Measurements from ENCODE around the gene OBSCN.

OBSCN gene, protein sequence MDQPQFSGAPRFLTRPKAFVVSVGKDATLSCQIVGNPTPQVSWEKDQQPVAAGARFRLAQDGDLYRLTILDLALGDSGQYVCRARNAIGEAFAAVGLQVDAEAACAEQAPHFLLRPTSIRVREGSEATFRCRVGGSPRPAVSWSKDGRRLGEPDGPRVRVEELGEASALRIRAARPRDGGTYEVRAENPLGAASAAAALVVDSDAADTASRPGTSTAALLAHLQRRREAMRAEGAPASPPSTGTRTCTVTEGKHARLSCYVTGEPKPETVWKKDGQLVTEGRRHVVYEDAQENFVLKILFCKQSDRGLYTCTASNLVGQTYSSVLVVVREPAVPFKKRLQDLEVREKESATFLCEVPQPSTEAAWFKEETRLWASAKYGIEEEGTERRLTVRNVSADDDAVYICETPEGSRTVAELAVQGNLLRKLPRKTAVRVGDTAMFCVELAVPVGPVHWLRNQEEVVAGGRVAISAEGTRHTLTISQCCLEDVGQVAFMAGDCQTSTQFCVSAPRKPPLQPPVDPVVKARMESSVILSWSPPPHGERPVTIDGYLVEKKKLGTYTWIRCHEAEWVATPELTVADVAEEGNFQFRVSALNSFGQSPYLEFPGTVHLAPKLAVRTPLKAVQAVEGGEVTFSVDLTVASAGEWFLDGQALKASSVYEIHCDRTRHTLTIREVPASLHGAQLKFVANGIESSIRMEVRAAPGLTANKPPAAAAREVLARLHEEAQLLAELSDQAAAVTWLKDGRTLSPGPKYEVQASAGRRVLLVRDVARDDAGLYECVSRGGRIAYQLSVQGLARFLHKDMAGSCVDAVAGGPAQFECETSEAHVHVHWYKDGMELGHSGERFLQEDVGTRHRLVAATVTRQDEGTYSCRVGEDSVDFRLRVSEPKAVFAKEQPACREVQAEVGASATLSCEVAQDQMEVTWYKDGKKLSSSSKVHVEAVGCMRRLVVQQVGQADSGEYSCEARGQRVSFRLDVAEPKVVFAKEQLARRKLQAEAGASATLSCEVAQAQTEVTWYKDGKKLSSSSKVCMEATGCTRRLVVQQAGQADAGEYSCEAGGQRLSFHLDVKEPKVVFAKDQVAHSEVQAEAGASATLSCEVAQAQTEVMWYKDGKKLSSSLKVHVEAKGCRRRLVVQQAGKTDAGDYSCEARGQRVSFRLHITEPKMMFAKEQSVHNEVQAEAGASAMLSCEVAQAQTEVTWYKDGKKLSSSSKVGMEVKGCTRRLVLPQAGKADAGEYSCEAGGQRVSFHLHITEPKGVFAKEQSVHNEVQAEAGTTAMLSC (N-terminal part only)

DNA sequence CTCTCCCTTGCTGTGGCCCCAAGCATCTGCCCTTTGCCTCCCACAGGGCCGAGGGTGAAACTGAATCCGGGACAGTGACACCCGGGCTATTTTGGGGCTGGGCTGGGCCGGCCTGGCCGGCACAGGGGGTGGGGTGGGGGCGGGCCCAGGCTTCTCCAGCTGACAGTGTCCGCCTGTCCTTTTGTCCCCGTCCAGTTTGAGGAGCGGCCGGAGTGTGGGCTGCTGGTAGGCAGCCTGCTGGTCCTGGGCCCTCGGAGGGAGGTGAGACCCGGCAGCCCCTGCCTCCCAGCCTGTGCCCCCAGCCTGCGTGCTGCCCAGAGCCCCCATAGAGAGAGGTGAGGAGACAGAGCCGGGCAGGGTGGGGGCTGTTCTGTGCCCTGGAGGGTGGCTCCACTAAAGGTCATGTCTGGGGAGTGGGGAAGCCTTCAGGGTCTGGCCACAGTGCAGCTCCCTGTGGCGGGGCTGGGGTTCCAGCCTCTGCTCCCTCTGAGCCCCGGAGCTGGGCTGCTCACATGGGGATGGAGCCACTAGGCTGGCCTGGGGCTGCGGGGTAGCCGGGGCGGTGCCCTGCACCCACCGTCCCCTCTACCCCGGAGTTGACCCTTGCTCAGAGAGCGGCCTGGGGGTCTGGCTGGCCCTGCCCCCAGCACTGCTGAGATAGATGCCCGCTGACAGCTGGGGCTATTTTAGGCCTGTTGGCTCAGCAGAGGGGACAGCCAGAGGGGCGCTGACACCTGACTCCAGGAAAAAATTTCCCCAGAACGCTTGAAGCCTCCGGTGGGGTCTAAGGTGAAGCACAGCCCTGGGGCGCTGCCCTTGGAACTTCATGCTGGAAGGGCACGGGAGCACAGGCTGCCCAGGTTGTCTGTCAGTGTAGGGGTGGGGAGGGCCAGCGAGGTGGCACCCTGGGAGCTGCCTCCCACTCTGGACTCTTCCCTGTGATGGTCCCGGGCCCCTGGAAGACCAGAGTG lies at the start of gene OBSCN:
TSS of gene OBSCN (plus strand) at position 194 of the 971 bp plus-strand sequence. CDS start 3,740 bp downstream, outside the sequence.
- no peak for DNase-seq (ENCODE audit: low read depth)

DNA sequence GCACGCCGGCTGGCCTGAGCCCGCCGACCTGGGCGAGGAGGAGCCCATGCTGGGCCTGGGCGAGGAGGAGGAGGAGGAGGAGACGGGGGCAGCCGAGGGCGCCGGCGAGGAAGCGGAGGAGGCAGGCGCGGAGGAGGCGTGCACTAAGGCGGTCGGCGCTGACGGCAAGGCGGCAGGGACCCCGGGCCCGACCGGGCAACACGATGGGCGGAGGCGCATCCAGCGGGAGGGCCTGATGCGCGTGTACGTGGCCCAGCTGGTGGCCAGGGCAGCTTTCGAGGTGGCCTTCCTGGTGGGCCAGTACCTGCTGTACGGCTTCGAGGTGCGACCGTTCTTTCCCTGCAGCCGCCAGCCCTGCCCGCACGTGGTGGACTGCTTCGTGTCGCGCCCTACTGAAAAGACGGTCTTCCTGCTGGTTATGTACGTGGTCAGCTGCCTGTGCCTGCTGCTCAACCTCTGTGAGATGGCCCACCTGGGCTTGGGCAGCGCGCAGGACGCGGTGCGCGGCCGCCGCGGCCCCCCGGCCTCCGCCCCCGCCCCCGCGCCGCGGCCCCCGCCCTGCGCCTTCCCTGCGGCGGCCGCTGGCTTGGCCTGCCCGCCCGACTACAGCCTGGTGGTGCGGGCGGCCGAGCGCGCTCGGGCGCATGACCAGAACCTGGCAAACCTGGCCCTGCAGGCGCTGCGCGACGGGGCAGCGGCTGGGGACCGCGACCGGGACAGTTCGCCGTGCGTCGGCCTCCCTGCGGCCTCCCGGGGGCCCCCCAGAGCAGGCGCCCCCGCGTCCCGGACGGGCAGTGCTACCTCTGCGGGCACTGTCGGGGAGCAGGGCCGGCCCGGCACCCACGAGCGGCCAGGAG lies 49.5 kb upstream of the OBSCN start:
- DNase-seq (ENCODE audit: low read depth) = no peak

DNA sequence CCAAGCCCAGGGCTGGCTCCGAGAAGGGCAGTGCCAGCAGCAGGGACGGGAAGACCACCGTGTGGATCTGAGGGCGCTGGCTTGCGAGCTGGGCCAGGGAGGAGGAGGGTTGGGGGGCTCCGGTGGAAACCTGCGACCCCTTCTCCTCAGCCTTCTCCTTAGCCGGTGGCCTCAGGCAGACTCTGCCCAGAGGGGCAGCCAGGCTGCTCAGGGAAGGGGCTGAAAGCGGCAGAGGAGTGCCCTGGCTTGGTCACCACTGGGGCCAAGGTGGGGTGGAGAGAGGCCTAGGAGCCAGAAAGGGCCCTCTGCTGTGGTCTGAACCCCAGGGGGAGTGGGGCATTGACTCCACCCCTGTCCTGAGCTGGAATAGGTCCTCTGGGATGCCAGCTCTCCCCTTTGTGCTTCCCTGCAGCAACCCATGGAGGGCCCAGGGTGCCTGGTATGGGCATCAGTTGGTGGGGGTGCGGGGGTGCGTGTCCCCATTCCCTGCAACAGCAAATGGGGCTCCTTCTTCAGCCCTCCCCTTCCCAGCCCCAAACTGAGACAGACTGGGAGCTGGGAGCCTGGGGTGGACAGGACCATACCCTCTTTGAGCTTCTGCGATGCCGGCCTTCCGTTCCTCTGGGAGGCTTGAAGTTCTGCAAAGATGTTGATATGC lies 48.7 kb upstream of the OBSCN start:
- no peak for DNase-seq (ENCODE audit: low read depth)

DNA sequence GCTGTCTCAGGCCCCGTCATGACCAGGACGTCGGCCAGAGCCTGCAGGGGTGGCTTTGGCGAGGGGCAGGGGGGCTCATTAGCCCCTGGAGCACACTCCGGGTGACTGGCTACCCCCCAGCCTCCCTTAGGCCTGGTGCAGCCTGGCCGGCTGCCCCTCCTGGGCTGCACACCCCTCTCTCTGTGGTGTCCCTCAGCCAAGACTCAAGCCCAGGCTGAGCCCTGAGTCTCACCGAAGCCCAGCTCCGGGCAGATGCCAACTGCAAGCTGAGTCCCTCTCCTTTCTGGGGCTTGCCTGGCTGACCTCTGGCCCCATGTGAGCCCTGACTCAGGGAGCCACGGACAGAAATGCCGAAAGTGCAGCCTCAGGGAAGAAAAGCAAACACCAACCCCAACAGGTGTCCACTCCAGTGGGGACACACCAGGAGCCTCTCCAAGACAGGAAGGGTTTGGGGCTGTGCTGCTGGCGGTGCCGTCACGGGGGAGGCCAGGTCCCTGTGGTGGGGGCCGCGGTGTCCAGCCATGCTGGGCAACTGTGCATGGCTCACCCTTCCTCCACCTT lies 47.6 kb upstream of the OBSCN start:
- no peak for DNase-seq (ENCODE audit: low read depth)

DNA sequence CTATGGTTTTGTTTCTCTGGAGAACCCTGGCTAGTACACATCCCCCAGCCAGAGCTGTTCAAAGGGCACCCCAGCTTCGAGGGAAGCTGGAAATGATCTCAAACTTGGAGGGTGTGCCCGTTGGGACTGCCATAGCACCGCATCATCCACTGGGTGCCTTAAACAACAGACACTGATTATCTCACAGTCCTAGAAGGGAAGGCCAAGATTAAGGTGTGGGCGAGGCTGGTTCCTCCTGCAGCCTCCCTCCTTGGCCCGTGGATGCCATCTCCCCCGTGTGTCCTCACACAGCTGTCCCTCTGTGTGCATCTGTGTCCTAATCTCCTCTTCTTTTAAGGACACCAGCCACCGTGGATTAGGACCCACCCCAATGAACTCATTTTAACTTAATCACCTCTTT lies 46.5 kb upstream of the OBSCN start:
- no peak for DNase-seq (ENCODE audit: low read depth)

DNA sequence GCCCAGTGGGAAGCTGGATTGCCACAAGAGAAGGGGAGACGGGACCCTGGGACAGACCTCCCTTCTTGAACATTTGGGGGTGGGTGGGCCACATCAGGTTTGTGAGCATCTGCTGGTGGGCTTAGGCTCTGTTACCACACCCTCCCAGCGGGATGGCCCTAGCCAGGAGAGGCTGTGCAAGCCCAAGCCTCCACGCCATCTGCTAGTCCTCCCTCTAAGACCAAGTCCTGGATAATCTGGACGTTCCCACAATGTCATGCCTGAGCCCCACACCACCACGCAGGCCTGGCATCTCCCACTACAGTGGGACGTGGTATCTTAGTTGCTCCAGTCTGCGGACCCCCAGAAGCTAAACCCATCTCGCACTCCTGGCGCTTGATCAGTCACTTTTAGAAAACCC lies 46.0 kb upstream of the OBSCN start:
- no peak for DNase-seq (ENCODE audit: low read depth)

DNA sequence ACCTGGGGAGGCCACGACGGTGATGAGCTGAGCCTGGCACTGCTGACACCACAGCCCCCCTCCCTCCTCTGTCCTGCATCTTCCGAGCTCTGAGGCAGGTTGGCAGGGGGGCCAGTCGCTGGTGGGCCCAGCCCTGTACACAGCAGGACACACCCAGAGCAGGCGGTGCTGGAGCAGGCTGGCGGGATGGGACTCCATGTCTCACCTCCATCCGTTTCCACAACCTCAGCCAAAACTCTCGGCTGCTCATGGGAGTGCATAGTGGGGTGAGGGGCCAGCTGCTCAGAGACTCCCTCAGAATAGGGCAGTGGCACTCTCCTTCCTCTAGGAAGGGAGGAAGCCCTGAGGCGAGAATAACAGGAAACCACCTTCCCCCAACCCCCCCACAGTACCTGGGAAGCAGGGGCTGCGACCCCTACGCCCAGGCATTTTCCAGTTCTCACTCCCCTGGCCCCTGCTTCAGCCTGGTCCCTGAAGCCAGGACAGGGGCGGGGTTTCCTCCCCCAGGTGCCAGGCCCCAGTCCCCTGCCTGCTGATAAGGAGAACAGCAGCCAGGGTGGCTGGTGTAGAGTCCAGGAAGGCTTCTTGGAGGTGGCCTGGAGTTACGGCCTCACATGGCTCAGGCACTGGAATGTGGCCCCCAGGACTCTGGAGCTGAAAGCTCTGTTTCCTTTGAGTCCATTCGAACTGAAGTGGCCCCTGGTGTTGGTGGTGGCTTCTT lies 45.4 kb upstream of the OBSCN start:
- DNase-seq (ENCODE audit: low read depth) = peak; percentile 30

DNA sequence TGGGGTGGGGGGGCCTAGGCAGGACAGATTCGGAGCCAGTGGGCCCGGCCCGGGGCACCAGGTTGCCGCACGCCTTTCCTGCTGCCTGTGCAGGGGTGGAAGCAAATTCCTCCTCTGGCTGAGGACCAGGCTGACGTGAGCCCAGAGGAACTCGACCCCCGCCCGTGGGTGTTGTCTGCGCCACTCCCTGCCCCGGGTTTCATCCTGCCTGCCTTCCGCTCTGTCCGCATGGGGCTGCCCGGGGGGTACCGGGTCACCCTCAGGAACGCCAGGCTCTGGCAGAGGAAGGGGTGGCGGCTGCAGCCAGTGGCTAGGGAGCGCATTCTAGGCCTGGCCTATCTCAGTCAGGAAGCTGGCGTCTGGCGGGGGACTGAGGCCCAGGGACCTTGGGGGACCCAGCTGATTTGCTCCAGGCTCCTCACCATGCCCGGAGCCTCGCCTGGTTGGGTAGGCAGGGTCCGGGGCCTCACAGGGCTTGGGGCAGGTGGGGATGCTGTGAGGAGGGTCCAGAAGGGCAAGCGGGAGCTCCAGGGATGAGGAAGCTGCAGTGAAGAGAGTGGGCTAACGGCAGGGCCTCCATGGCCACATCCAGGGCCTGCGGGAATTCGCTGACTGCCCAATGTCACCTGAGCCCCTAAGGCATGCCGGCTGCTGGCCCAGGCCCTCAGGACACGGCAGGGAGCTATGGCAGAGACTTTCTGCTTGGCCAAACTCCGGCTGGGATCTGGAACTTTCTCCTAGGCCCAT lies 44.7 kb upstream of the OBSCN start:
- peak; percentile 39 for DNase-seq (ENCODE audit: low read depth)

DNA sequence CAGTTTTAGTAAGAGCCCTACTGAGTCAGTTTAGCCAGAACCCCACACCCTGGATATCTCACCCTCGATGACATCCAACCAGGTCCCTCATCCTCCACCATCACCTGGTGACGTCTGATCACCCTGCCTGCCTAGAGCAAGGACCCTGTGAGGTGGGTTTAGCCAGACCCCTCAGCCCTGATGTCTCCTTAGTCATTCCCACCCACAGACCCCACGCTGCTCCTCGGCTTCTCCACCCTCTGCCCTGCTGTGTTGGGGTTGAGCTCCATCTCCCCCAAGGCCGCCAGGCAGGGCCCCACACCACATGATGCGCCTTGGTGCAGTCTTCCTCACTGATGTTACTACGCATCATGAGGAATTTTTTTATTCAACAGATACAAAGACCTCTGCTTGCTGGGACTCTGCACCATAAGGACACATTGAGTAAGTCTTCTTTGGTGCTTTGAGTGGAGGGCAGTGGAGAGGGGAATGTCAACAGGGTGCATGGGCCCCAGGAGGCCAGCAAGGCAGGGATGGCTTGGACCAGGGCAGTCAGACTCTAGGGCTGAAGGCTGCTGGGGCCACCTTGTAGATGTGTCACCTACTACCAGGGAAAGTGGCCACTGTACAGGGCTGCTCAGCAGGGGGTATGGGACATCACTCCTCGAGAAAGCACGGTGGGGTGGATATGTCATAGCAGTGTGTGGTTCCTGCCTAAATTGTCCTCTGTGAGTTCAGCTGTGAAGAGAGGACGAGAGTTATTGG lies 43.9 kb upstream of the OBSCN start:
- no peak for DNase-seq (ENCODE audit: low read depth)

DNA sequence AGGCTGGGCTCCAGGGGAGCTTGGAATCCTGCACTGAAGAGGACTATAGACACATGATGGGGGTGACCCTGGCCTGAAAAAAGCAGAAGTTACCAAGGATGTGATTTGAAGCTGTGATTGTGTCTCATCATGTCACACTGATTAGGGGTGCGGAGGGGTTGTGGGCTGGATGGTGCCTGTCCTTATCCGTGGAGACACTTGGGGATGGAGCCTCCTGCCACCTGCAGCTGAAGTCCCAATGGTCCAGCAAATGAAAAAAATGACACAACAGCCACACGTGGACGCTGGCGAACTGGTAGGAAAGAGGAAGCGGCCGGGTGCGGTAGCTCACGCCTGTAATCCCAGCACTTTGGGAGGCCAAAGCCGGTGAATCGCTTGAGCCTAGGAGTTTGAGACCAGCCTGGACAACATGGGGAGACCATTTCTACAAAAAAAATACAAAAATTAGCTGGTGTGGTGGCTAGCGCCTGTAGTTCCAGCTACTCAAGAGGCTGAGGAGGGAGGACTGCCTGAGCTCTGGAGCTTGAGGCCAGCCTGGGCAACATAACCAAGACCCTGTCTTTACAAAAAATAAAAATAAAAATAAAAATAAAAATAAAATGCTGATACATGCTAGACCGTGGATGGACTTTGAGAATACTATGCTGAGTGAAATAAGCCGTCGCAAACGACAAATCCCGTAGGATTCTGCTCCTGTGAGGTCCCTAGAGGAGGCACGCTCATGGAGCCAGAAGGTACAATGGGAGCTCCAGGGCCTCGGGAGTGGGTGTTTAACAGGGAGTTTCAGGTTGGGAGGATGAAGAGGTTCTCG lies 43.1 kb upstream of the OBSCN start:
- DNase-seq (ENCODE audit: low read depth) = no peak

DNA sequence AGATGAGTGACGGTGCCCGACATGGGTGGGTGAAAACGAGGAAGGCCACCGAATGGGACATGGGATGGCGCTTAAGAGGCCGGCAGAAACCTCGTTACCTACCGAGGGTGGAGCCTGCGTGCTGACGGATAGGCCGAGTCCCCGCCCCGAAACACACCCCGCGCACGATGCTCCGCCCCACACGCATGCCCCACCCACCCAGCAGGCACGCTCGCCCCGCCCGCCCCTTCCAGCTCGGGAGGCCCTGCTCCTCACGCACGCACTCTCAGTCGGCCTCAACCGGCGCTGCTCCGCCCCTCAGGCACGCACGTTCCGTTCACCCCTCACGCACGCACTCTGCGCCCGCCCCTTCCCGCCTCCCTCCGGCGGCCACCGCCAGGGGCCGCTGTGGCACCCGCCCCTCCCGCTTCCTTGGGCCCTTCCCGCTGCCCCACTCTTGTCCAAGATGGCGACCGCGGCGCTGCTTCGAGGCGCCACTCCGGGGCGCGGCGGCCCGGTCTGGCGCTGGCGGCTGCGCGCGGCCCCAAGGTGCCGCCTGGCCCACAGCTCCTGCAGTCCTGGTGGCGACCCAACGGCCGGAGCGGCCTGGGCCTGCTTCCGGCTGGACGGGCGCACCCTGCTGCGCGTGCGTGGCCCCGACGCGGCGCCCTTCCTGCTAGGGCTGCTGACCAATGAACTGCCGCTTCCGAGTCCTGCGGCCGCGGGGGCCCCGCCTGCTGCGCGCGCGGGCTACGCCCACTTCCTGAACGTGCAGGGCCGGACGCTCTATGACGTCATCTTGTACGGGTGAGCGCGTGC lies 42.3 kb upstream of the OBSCN start, which contains the start of gene IBA57:
TSS of gene IBA57 (plus strand) at position 433 of the 798 bp plus-strand sequence. CDS start at position 446, 13 bp downstream.
- peak; percentile 98 for DNase-seq (ENCODE audit: low read depth)

DNA sequence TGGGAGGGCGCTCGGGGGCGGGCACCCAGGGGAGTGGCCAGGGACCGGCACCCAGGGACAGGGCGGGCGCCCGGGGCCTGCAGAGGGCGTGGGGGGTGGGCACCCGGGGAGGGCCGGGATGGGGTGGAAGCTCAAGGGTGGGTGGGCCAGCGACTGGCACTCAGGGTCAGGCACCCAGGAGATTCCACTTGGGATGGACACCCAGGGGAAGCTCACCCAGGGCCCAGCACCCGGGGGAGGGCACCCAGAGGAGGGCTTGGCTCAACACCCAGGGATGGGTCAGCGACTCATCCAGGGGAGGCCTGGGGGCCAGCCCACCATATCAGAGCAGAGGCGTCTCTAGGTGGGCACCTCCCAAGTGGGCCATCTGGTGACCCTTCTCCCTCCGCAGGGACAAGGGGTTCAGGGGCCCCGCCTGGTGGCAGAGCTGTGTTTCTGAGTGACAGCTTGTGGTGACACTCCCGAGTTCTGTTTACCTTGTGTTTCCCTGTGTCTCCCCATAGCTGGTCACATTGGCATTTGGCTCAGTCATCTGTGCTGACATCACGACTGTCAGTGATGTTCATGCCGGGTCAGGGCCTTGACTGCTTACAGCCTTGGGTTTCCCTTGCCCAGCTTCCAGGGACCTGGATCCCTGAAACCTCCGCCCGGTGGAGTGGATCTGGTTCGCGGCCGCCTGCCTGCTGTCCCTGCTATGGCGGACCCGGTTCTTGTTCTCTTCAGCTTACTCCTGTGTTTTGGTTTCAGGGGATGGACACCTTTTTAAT lies 41.5 kb upstream of the OBSCN start:
- DNase-seq (ENCODE audit: low read depth) = peak; percentile 78

DNA sequence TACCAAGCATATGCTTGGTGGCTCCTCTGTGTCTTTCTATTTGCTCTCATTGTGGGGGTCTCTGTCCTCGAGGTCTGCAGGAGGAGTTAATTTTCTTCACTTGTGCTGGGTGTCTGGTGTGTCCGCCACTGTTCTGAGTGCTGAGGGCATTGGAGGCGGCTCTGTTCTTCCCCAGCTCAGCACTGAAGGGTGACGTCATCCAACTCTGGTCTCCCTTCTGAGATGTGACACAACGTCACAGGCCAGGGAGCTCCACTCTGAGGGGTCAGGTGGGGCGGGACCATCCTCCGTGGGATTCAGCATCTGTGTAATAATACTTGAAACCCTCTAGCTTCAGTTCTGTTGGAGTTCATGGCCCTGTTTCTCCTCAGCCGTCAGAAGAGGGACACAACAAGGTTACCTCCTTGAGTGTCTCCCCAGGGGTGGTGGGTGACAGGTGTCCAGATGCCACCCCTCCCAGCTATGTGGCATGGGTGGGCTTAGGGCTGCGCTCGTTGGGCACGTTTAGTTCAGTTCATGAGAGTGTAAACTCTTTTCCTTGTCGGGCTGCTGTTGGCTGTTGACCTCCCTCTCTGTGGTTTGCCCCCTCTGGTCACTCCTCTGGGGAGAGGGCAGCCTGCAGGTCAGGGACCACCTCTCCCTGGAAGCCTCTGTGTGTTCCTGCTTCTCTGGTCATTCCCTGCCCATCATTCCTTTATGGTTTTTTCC lies 39.1 kb upstream of the OBSCN start:
- no peak for DNase-seq (ENCODE audit: low read depth)

DNA sequence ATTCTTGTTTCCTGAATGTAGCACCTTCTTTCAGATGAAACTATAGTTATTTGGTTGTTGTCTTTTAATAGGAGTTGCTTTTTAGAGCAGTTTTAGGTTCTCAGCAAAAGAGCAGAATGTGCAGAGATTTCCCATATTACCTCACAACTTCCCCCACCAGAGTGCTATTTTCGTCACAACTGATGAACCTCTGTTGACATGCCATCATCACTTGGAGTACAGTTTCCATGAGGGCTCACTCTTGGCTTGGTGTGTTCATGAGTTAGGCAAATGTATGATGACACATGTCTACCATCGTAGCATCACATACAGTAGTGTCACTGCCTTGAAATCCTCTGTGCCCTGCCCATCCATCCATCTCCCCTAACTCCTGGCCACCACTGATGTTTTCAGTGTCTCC lies 38.5 kb upstream of the OBSCN start:
- DNase-seq (ENCODE audit: low read depth) = no peak
